ENCODE measurements around the gene PROC. TPM values are rescaled to one million over a fixed set of nuclear protein-coding genes. Genes with fewer than 3 reads are reported as not detected.

The PROC gene
- total RNA-seq, 4 donors from 2014 or later, result 2.9 to 3.0 TPM; not detected in 2

- in situ Hi-C loops (cut with MboI; ENCODE audit: low pct_ligation_motif_present in 1 of 4, low pct_unique_long_range_greater_than_20kb in 1 of 4, low sequenced_read_pairs in 3 of 4), result no loop called here
- no peaks in the 10 kb centered on the region for H3K27me3 ChIP-seq
- peak overlapping the region in 2 of 4 donors; percentile 76 to 77 for H3K27ac ChIP-seq
- TF ChIP-seq CTCF (IDR thresholded peaks at IDR 0.05) (peak in 2 of 5 experiments; percentile 10 to 42), POLR2AphosphoS5 (IDR thresholded peaks at IDR 0.05) (no peak)
- H3K4me1 ChIP-seq, result peaks cover 0 to 19% (median 8%) of the 10 kb centered on the region in 4 donors
- H3K9me3 ChIP-seq, result no peaks in the 10 kb centered on the region
- no peak for DNase-seq
- WGBS, 2 donors (ENCODE audit: low coverage in 1 of 2), result 71 to 88% methylated on average over 4 to 8 of the region's 8 CpGs
- no peak overlapping the region for H3K4me3 ChIP-seq
- intact Hi-C loops (cut with DNase I; ENCODE audit: low total_unique reads), result no loop called here
- no peaks in the 10 kb centered on the region for H3K36me3 ChIP-seq
Measured at GRCh38 chr2:127453392-127454171, 35.4 kb downstream of the PROC start.

GRCh38 chr2:127454595-127455565, 36.7 kb downstream of the PROC start:
- Histone ChIP-seq H3K4me3 (no peak overlapping the region), H3K9me3 (no peaks in the 10 kb centered on the region), H3K36me3 (no peaks in the 10 kb centered on the region), H3K27me3 (no peaks in the 10 kb centered on the region), H3K4me1 (peaks cover 0 to 19% (median 8%) of the 10 kb centered on the region in 4 donors), H3K27ac (peak overlapping the region; percentile 76 to 85 (median 78))
- peak; percentile 86 for DNase-seq
- intact Hi-C loops (cut with DNase I; ENCODE audit: low total_unique reads), result no loop called here
- in situ Hi-C loops (cut with MboI; ENCODE audit: low pct_ligation_motif_present in 1 of 4, low pct_unique_long_range_greater_than_20kb in 1 of 4, low sequenced_read_pairs in 3 of 4), result no loop called here
- 41 to 63% methylated on average over 9 to 19 of the region's 19 CpGs for WGBS, 2 donors (ENCODE audit: low coverage in 1 of 2)
- TF ChIP-seq POLR2AphosphoS5 (IDR thresholded peaks at IDR 0.05) (peak in 2 of 3 donors; percentile 31 to 67), POLR2A (IDR thresholded peaks at IDR 0.05) (no peak)

- Histone ChIP-seq H3K27ac (peak overlapping the region; percentile 76 to 85 (median 78)), H3K27me3 (no peaks in the 10 kb centered on the region), H3K36me3 (no peaks in the 10 kb centered on the region), H3K4me1 (peaks cover 0 to 19% (median 8%) of the 10 kb centered on the region in 4 donors), H3K4me3 (no peak overlapping the region), H3K9me3 (no peaks in the 10 kb centered on the region)
- peak; percentile 44 for DNase-seq
- 53 to 80% methylated on average over 9 to 13 of the region's 13 CpGs for WGBS, 2 donors (ENCODE audit: low coverage in 1 of 2)
- in situ Hi-C loops (cut with MboI; ENCODE audit: low pct_ligation_motif_present in 1 of 4, low pct_unique_long_range_greater_than_20kb in 1 of 4, low sequenced_read_pairs in 3 of 4), result no loop called here
- TF ChIP-seq POLR2AphosphoS5 (IDR thresholded peaks at IDR 0.05) (peak in 1 of 3 donors; percentile 37), CTCF (IDR thresholded peaks at IDR 0.05) (no peak)
- intact Hi-C loops (cut with DNase I; ENCODE audit: low total_unique reads), result no loop called here
Measured at GRCh38 chr2:127455566-127456493, 37.6 kb downstream of the PROC start.

GRCh38 chr2:127456960-127457359, 38.7 kb downstream of the PROC start:
- Histone ChIP-seq H3K4me3 (no peak overlapping the region), H3K27me3 (no peaks in the 10 kb centered on the region), H3K36me3 (no peaks in the 10 kb centered on the region), H3K9me3 (no peaks in the 10 kb centered on the region), H3K4me1 (peaks cover 0 to 19% (median 8%) of the 10 kb centered on the region in 4 donors), H3K27ac (no peak overlapping the region)
- TF ChIP-seq CTCF (IDR thresholded peaks at IDR 0.05), result no peak
- in situ Hi-C loops (cut with MboI; ENCODE audit: low pct_ligation_motif_present in 1 of 4, low pct_unique_long_range_greater_than_20kb in 1 of 4, low sequenced_read_pairs in 3 of 4), result no loop called here
- 97 to 99% methylated on average over 11 to 12 of the region's 12 CpGs for whole genome bisulfite sequencing, 2 donors (ENCODE audit: low coverage in 1 of 2)
- no peak for DNase-seq
- intact Hi-C loops (cut with DNase I; ENCODE audit: low total_unique reads), result no loop called here
